Activated CD4-positive, alpha-beta T cell treated with anti-CD3 and anti-CD28 coated beads for 48 hours (primary cell): ENCODE data around the gene GCKR.
"Not testable (repeated sequence)": the region's sequence is repeated elsewhere in the genome, so short reads cannot be mapped to it uniquely, and the experiment has no call there.

Experiments used
- DNase-seq: peaks from one replicate; pipeline ENCODE4 v3.0.0-alpha.2; 2020

The GCKR gene

GRCh38 chr2:27509326-27509725, 12.7 kb downstream of the GCKR start:
- no peak for DNase-seq

- DNase-seq: no peak
Measured at GRCh38 chr2:27518113-27518781, 21.6 kb downstream of the GCKR start.

- no peak for DNase-seq
Measured at GRCh38 chr2:27518782-27519113, 22.1 kb downstream of the GCKR start.

- no peak for DNase-seq
Measured at GRCh38 chr2:27520316-27520715, 23.7 kb downstream of the GCKR start.

DNA sequence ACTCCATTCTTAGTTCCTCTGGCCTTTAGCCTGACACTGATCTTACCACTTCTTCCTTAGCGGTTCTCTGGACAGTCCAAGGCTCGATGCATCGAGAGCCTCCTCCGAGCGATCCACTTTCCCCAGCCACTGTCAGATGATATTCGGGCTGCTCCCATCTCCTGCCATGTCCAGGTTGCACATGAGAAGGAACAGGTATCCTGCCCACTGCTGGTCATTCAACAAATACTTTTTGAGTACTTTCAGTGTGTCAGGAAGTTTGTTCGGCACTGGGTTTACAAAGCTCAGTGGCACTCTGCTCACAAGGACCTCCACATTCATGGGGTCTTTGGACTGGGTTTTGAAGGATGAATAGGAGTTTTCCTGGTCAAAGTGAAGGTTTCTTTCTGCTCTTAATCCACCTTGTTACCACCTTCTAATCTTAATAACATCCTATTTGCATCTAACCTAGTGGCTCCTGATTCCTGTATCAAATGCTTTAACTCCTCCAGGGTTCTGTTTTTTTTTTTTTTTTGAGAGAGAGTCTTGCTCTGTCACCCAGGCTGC, 25.8 kb downstream of the GCKR start:
- no peak for DNase-seq

DNA sequence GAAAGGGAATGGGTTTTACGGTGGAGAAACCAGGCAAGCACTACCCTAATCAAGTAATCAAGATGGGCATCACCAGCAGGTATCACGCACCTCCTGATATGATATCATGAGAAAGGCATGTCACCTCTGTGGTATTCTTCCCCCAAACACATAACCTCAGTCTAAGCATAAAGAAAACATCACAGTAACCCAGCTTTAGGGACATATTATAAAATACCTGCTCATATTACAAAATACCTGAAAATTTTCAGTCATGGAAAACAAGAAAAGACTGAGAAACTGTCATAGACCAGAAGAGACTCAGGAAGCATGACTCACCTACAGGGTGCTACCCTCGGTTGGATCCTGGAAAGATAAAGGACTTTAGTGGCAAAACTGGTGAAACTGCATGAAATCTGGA, 30.5 kb downstream of the GCKR start:
- no peak for DNase-seq

DNA sequence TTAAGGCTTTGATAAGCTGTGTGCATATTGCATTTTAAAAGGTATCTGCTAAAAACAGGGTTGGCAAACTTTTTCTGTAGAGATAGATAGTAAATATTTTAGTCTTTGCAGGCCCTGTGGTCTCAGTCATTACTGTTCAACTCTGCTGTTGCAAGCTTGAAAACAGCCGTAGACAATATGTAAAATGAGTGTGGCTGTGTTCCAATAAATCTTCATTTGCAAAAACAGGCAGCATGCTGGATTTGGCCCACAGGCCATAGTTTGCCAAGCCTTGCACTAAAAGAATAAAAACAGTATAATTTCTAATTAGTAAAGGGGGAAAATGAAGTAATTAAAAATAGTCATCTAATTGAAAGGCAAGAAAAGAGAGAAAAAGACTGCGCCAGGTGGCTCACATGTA, 35.3 kb downstream of the GCKR start:
- DNase-seq: no peak

DNA sequence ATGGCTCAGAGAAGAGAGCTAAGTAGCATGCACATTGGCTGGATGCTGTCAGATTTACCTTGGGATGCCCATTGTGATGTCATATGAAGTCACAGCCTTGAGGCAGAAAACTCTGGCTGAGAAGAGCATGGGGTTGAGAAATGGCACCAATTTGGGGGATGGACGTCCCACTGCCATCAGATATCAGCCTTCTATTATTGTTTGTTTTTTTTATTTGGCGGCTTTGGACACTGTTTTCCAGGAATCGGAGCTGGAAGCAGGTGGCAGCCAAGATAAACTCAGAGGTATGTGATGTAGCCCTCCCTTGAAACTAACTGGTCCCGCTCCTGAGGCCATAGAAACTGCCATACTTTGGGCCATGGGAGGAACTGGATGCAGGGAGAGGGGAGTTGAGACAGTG, 40.6 kb downstream of the GCKR start:
- no peak for DNase-seq

- not testable (repeated sequence) for DNase-seq
Measured at GRCh38 chr2:27538839-27539450, 42.3 kb downstream of the GCKR start.

- not testable (repeated sequence) for DNase-seq
Measured at GRCh38 chr2:27539649-27540048, 43.0 kb downstream of the GCKR start.

DNA sequence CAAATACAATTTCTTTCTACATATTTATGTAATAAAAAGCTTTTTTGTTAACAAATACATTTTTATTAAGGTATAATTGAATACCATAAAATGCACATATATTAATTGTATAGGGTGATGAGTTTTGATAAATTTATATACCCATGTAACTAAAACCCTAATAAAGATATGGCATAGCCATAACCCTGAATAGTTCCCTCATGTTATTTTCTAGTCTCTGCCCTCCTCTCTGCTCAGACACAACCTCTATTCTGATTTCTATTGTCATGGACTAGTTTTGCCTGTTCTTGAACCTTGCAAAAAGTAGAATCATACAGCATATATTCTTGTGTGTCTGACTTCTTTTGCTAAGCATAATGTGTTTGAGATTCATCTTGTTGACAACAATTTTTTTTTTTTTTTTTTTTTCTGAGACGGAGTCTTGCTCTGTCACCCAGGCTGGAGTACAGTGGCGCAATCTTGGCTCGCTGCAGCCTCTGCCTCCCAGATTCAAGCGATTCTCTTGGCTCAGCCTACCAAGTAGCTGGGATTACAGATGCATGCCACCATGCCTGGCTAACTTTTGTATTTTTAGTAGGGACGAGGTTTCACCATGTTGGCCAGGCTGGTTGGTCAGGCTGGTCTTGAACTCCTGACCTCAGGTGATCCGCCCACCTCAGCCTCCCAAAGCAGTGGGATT, 47.6 kb downstream of the GCKR start:
- no peak for DNase-seq

GRCh38 chr2:27545348-27546141, 48.9 kb downstream of the GCKR start:
- no peak for DNase-seq

DNA sequence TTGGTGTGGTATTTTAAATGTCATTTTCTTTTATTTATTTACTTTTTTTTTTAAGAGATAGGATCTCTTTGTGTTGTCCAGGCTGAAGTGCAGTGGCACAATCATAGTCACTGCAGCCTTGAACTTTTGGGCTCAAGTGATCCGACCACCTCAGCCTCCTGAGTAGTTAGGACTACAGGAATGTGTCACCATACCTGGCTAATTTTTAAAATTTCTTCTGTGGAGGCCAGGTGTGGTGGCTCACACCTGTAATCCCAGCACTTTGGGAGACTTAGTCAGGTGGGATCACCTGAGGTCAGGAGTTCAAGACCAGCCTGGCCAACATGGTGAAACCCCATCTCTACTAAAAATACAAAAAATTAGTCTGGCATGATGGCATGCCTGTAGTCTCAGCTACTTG, 52.7 kb downstream of the GCKR start:
- no peak for DNase-seq

- no peak for DNase-seq
Measured at GRCh38 chr2:27551514-27551913, 54.9 kb downstream of the GCKR start.

GRCh38 chr2:27552941-27553340, 56.3 kb downstream of the GCKR start:
- DNase-seq: no peak

DNA sequence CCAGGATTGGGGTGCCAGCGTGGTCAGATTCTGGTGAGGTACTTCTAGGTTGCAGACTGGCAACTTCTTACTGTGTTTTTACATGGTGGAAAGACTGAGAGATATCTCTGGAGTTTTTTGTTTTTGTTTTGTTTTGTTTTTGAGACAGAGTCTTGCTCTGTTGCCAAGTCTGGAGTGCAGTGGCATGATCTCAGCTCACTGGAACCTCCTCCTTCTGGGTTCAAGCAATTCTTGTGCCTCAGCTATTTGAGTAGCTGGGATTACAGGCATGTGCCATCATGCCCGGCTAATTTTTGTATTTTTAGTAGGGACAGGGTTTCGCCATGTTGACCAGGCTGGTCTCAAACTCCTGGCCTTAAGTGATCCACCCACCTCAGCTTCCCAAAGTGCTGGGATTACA, 57.8 kb downstream of the GCKR start:
- not testable (repeated sequence) for DNase-seq

DNA sequence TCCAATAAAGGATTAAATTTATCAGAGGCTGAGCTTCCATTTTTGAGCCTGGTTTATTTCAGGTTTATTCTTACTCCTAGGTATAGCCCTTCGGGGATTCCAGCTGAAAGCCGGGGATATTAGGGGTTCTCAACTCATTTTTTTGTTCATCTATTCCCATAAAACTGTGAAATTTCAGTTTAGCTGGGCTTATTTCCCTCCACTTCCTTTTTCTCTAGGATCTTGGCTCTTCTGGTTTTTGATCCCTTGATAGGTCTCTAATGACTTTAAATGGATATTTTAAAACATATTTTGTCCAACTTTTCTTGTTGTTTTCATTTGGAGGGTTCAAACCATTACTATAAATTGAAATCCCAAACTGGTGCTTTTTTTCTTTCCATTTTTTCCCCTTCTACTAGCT, 62.6 kb downstream of the GCKR start:
- DNase-seq: no peak

DNA sequence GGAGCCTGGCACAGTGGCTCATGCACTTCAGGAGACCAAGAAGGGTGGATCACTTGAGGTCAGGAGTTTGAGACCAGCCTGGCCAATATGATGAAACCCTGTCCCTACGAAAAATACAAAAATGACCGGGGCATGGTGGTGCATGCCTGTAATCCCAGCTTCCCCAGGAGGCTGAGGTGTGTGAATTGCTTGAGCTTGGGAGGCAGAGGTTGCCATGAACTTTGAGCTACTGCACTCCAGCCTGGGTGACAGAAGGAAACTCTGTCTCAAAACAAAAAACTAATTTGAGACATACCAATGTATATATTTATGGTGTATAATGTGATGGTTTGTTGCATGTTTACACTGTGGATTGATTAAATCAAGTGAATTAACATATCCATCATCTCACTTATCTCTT, 64.4 kb downstream of the GCKR start:
- DNase-seq: no peak

GRCh38 chr2:27566628-27567027, 70.0 kb downstream of the GCKR start:
- no peak for DNase-seq

DNA sequence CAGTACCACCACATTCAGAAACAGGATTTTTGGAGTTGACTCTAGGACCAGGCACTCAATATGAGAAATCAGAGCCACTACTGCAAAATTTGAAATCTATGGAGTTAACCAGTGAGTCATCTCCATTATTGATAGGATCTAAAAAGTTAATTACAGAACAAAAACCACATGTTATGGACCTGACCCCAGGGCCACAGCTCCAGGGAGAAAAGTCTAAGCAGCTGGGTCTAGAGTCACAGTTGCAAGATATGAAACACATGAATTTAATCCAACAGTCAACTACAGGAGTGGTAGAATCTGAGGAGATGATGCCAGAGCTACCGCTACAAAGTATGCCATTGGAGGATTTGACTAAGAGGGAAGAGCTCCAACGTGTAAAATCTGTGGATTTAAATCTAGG, 72.8 kb downstream of the GCKR start:
- DNase-seq: no peak

DNA sequence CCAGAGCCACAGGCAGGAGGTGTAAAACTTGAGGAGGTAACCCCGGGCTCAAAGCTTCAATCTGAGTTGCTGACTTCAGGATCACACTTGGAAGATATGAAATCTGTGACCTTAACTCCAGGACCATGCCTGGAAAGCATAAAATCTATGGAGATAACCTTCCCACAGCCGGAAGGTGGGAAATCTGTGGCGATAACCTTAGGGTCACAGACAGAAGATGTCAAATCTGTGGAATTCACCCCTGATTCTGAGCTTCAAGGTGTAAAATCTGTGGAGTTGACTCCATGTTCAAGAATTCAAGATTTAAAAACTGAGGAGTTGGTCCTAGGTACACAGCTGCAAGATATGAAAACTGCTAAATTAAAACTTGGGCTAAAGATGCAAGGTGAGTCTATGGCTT, 74.6 kb downstream of the GCKR start:
- DNase-seq: no peak

GRCh38 chr2:27571681-27572080, 75.0 kb downstream of the GCKR start:
- no peak for DNase-seq

DNA sequence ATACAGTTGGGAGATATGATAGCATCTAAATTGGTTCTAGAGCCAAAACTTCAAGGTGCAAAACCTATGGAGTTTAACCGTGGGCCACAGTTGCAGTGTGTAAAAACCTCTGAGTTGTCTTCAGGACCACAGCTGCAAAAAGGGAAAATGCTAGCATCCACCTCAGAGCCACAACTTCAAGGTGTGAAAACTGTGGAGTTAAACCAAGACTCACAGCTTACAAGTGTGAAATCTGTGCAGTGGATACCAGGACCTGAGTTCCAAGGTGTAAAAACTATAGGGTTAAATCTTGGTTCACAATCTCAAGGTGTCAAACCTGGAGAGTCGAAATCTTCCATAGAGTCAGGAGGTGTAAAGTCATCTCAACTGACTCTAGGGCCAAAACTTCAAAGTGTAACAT, 75.8 kb downstream of the GCKR start:
- no peak for DNase-seq
